ENCODE measurements around the gene SMYD3.
A peak's percentile ranks its signal among the peaks of the same experiment; 100 is the strongest.

Gene SMYD3

GRCh38 chr1:246513619-246514343, 6.7 kb upstream of the SMYD3 start:
- DNase-seq, result no peak

- DNase-seq, result no peak
These were observed 6.0 kb upstream of the SMYD3 start for GRCh38 chr1:246513041-246513440.

DNA sequence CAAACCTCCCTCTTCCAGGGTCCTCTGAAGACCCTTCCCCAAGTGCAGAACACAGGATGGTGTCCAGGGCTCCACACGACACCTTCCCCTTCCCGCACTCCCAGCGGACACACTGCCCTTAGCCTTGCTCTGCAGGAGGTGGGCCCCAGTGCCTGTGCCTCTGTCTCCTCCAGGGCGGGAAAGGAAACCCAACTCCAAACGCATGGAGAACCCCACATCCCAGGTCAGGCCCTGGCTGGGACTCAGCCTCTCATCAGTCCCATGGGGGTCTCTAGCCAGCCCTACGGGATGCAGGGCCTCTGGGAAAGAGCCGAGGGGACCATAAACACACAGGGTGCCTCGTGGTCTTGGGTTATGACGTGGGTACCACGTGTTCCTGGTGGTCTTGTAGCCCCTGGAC, 5.6 kb upstream of the SMYD3 start:
- DNase-seq, result no peak

GRCh38 chr1:246512230-246512629, 5.2 kb upstream of the SMYD3 start:
- no peak for DNase-seq

DNA sequence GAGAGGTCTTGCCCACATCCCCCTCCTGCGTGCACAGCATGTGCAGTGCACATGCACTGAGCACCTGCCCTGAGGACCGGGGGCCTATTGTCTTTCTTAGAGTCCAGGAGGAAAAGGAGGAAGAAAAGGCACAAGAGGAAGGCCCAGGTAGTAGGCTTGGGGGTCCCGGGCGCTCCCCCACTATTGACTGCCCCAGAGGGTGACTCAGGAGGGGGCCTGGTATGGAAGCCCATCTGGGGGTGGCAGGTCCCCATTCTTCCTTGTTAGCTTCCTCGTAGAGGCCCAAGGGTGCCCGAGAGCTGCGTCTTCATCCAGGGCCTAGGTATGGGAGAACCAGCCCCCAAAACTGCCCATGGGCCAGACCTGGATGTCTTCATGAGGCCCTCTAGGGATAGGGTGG, 4.1 kb upstream of the SMYD3 start:
- no peak for DNase-seq

GRCh38 chr1:246510147-246511030, 3.3 kb upstream of the SMYD3 start:
- no peak for DNase-seq

DNA sequence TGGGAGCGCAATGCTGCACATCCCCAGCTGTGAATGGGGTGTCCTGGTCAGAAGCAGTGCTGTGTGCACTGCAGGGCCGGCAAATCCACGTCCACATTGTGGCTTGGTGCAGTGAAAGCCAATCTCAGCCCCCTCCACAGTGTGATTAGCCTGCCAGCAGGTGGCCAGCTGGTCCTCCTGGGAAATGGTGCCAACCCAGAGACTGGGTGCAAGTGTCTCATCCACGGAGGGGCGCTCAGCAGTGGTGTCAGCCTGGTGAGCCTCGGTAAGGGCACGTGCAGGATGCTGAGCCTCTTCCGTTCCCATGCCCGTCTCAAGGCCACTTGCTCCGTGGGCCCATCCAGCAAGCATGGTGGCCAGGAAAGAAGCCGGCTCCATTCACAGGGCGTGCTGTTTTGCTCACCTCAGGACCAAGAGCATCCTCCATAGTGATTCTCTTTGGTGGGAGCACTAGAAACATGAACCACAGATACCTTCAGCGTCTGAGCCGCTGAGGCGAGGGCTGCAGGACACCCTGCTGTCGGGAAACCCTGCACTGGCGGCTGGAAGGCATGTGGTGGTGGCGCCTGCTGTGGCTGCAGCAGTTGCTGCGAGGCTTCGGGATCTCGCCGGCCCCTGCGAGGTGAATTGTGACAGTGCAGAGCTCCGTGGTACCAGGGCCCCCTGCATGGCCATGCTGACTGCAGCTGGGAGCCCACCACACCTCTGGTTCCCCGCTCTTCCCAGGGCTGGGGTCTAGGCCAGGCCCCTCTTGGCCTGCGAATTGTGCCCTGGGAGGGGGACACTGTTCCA, 2.0 kb upstream of the SMYD3 start:
- no peak for DNase-seq

DNA sequence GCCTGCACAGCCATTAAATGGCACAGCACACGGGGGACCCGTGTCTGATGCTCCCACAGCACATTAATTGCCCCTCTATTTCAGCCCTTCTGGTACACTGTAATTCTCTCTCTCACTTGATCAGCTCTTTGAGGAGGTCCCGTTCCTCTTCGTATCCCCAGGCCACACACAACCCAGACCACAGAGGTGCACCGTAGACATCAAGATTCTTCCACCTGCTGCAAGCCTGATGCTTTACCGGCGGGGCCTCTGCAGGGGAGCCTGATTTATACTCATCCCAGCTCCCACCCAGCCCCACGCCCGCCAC, 759 bp downstream of the SMYD3 start:
- no peak for DNase-seq

- DNase-seq, result no peak
These were observed 3.7 kb downstream of the SMYD3 start for GRCh38 chr1:246503341-246503740.

- no peak for DNase-seq
These were observed 9.7 kb downstream of the SMYD3 start for GRCh38 chr1:246497331-246497915.

DNA sequence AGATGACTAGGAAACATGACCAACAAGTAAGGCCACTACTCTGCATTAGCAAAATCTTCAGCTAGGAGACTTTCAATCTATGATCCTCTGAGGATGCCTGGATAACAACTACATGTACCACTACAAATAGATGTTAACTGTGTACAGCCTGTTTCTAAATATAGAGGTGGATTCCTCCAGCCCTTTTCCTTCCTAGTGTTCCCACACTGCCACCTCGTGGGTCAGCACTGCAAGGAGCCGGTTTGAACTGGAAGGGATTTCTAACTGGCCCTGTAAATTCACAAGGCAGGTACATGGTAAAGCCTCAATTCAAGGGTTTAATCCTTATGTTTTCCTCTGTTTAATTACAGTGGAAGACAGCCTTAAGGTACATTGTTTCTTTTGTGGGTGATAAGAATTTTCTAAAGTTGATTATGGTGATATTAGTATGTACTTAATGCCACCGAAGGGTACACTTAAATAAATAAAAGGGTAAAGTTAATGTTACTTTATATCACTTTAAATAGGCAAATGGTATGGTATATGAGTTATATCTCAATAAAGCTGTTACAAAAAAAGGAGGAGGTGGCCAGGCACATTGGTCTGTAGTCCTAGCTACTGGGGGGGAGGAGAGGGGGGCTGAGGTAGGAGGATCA, 14.4 kb downstream of the SMYD3 start:
- peak; percentile 45 for DNase-seq

- no peak for DNase-seq
These were observed 15.5 kb downstream of the SMYD3 start for GRCh38 chr1:246491551-246492053.

GRCh38 chr1:246488674-246489073, 18.4 kb downstream of the SMYD3 start:
- no peak for DNase-seq

- DNase-seq, result no peak
These were observed 23.5 kb downstream of the SMYD3 start for GRCh38 chr1:246483569-246483933.

GRCh38 chr1:246482805-246483568, 24.1 kb downstream of the SMYD3 start:
- DNase-seq, result no peak

DNA sequence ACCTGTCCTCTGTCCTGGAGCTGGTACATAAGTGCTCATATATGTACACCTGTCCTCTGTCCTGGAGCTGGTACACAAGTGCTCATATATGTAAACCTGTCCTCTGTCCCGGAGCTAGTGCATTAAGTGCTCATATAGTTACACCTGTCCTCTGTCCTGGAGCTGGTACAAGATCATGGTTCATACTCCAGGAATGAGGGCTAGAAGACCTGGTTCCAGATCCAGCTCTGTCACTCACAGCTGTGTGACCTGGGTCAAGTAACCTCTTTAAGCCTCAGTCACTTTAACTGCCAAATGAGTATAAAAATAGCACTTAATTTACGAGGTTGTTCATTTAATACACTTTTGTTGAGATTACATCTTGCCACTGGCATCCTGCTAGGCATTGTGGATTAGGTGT, 28.0 kb downstream of the SMYD3 start:
- no peak for DNase-seq

GRCh38 chr1:246477634-246478033, 29.4 kb downstream of the SMYD3 start:
- DNase-seq, result no peak

GRCh38 chr1:246476771-246477170, 30.3 kb downstream of the SMYD3 start:
- no peak for DNase-seq

DNA sequence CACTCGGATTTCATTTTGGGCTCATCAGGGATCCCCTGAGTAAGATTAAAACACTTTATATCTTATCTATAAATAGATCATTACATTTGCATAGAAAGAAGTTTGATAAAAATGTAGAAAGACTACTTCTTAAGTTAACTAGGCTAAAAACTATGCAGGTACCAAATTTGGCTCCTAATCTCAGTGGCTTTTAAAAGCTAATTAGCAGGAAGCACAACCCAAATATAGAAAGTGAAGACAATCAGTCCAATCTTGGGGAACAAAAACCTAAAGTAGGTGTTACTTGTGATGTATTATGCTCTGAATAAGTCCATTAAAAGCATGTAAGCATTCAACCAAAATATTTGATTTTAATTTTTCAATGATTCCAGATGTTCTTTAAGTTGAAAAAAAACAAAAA, 35.4 kb downstream of the SMYD3 start:
- no peak for DNase-seq

GRCh38 chr1:246470585-246470984, 36.5 kb downstream of the SMYD3 start:
- no peak for DNase-seq

- no peak for DNase-seq
These were observed 44.1 kb downstream of the SMYD3 start for GRCh38 chr1:246462986-246463385.

GRCh38 chr1:246460406-246460805, 46.7 kb downstream of the SMYD3 start:
- DNase-seq, result no peak

All from T1000 (cell line).